ENCODE measurements around the gene MME. TPM values are rescaled to one million over a fixed set of nuclear protein-coding genes. Genes with fewer than 3 reads are reported as not detected.

MME gene
- total RNA-seq, 4 donors from 2014 or later = 0.27 to 6.2 (median 3.8) TPM

- H3K36me3 ChIP-seq = no peaks in the 10 kb centered on the region
- no peak for DNase-seq
- no peak overlapping the region for H3K27ac ChIP-seq
- H3K27me3 ChIP-seq = no peaks in the 10 kb centered on the region
- H3K4me3 ChIP-seq = no peak overlapping the region
- TF ChIP-seq POLR2A (IDR thresholded peaks at IDR 0.05) (no peak), CTCF (IDR thresholded peaks at IDR 0.05) (no peak)
- intact Hi-C loops (cut with DNase I) = no loop called here
- H3K9me3 ChIP-seq = no peaks in the 10 kb centered on the region
- H3K4me1 ChIP-seq = no peaks in the 10 kb centered on the region
- 72 to 91% methylated on average over 2 of the region's 2 CpGs for WGBS, 2 donors
These were observed 113.7 kb downstream of the MME start for GRCh38 chr3:155193868-155194267.

GRCh38 chr3:155194973-155195957 is 115.1 kb downstream of the MME start:
- H3K36me3 ChIP-seq = no peaks in the 10 kb centered on the region
- no peaks in the 10 kb centered on the region for H3K9me3 ChIP-seq
- no peak for DNase-seq
- no peaks in the 10 kb centered on the region for H3K4me1 ChIP-seq
- TF ChIP-seq CTCF (IDR thresholded peaks at IDR 0.05) (no peak), POLR2A (IDR thresholded peaks at IDR 0.05) (no peak)
- intact Hi-C loops (cut with DNase I) = no loop called here
- 70 to 81% methylated on average over 7 to 8 of the region's 8 CpGs for WGBS, 2 donors
- no peaks in the 10 kb centered on the region for H3K27me3 ChIP-seq
- no peak overlapping the region for H3K4me3 ChIP-seq
- no peak overlapping the region for H3K27ac ChIP-seq

GRCh38 chr3:155196131-155197021 is 116.3 kb downstream of the MME start:
- Histone ChIP-seq H3K36me3 (no peaks in the 10 kb centered on the region), H3K4me3 (no peak overlapping the region), H3K27ac (no peak overlapping the region), H3K9me3 (no peaks in the 10 kb centered on the region), H3K4me1 (no peaks in the 10 kb centered on the region), H3K27me3 (no peaks in the 10 kb centered on the region)
- TF ChIP-seq POLR2A (IDR thresholded peaks at IDR 0.05) = no peak
- no peak for TF ChIP-seq CTCF (IDR thresholded peaks at IDR 0.05)
- no peak for DNase-seq
- WGBS, 2 donors = 78 to 79% methylated on average over 5 of the region's 5 CpGs
- intact Hi-C loops (cut with DNase I) = no loop called here

- no peaks in the 10 kb centered on the region for H3K27me3 ChIP-seq
- H3K36me3 ChIP-seq = no peaks in the 10 kb centered on the region
- H3K4me1 ChIP-seq = no peaks in the 10 kb centered on the region
- no peak overlapping the region for H3K27ac ChIP-seq
- intact Hi-C loops (cut with DNase I) = no loop called here
- H3K4me3 ChIP-seq = no peak overlapping the region
- TF ChIP-seq POLR2A (IDR thresholded peaks at IDR 0.05) (no peak), CTCF (IDR thresholded peaks at IDR 0.05) (no peak)
- no peaks in the 10 kb centered on the region for H3K9me3 ChIP-seq
- no peak for DNase-seq
- 57 to 58% methylated on average over 2 of the region's 2 CpGs for WGBS, 2 donors
These were observed 117.7 kb downstream of the MME start for GRCh38 chr3:155197786-155198185.

GRCh38 chr3:155202626-155203025 is 122.5 kb downstream of the MME start:
- DNase-seq = no peak
- Histone ChIP-seq H3K9me3 (no peaks in the 10 kb centered on the region), H3K27me3 (no peaks in the 10 kb centered on the region), H3K4me1 (no peaks in the 10 kb centered on the region), H3K4me3 (no peak overlapping the region), H3K27ac (no peak overlapping the region), H3K36me3 (no peaks in the 10 kb centered on the region)
- no peak for TF ChIP-seq POLR2A (IDR thresholded peaks at IDR 0.05)
- TF ChIP-seq CTCF (IDR thresholded peaks at IDR 0.05) = no peak
- WGBS, 2 donors = 73 to 79% methylated on average over 4 of the region's 4 CpGs
- intact Hi-C loops (cut with DNase I) = no loop called here
